Retinal pigment epithelial cell (primary cell): ENCODE measurements around the gene ARHGAP23.
A peak's percentile ranks its signal among the peaks of the same experiment; 100 is the strongest.

Source experiments
- DNase-seq: peaks from one replicate; pipeline ENCODE4 v3.0.0-alpha.2; 2010; ENCODE audit warnings: low read depth
- H3K4me3 ChIP-seq: 2 replicates; pipeline ENCODE4 v1.5.1; 2011; ENCODE audit warnings: mild to moderate bottlenecking, low read length, control low read depth, moderate library complexity
- CTCF ChIP-seq: conservative IDR thresholded peaks from 2 replicates; pipeline ENCODE4 v1.5.1; 2011; ENCODE audit warnings: low read depth, low read length, control low read depth, inconsistent platforms

Gene ARHGAP23

GRCh38 chr17:38451030-38451839, 23.0 kb downstream of the ARHGAP23 start:
- H3K4me3 ChIP-seq, result peak overlapping the region; percentile 32
- no peak for TF ChIP-seq CTCF

GRCh38 chr17:38451840-38452529, 23.7 kb downstream of the ARHGAP23 start:
- H3K4me3 ChIP-seq, result peak overlapping the region; percentile 32
- DNase-seq, result peak; percentile 88
- no peak for TF ChIP-seq CTCF

More at GRCh38 chr17:38451030-38451839, 23.0 kb downstream of the ARHGAP23 start:
- peak; percentile 83 for DNase-seq

GRCh38 chr17:38452719-38453118, 24.5 kb downstream of the ARHGAP23 start:
- no peak overlapping the region for H3K4me3 ChIP-seq
- no peak for DNase-seq
- no peak for TF ChIP-seq CTCF

- TF ChIP-seq CTCF, result no peak
- peak overlapping the region; percentile 70 for H3K4me3 ChIP-seq
- DNase-seq, result no peak
These were observed 25.7 kb downstream of the ARHGAP23 start for GRCh38 chr17:38453951-38454421.

- TF ChIP-seq CTCF, result no peak
These were observed 26.3 kb downstream of the ARHGAP23 start for GRCh38 chr17:38454532-38454931.

GRCh38 chr17:38455288-38455915, 27.1 kb downstream of the ARHGAP23 start:
- no peak for DNase-seq
- TF ChIP-seq CTCF, result no peak
- H3K4me3 ChIP-seq, result peak overlapping the region; percentile 70

More at GRCh38 chr17:38454532-38454931, 26.3 kb downstream of the ARHGAP23 start:
- peak overlapping the region; percentile 70 for H3K4me3 ChIP-seq
- DNase-seq, result peak; percentile 84
